Measurements from ENCODE around the gene CHRNA10.
"Not testable (repeated sequence)": the region's sequence is repeated elsewhere in the genome, so short reads cannot be mapped to it uniquely, and the experiment has no call there.

The CHRNA10 gene

DNA sequence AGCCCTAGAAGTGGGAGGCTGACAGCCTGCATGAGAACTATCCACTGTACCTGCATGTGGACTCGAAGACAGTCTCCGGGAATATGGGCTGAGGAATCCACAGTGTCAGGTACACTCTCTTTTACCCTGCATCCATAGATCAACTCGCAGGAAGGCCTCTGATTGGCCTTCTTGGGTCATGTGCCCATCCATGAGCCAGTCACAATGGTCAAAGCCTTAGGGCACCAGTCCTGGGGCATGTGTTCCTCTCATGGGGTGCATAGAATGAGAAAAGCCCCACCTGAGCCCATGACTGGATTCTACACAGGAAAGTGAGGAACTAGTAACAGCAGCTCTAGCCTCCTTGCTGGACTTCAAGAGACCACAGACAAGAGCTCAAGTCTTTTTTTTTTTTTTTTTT, 15.6 kb downstream of the CHRNA10 start:
- no peak for DNase-seq (ENCODE audit: insufficient read length, low spot score)
- no peak for TF ChIP-seq POLR2A (IDR thresholded peaks at IDR 0.05; ENCODE audit: low read depth, low read length)
- FAIRE-seq, result no peak

GRCh38 chr11:3652514-3652913, 18.7 kb downstream of the CHRNA10 start:
- FAIRE-seq; DNase-seq (ENCODE audit: insufficient read length, low spot score): not testable (repeated sequence)

DNA sequence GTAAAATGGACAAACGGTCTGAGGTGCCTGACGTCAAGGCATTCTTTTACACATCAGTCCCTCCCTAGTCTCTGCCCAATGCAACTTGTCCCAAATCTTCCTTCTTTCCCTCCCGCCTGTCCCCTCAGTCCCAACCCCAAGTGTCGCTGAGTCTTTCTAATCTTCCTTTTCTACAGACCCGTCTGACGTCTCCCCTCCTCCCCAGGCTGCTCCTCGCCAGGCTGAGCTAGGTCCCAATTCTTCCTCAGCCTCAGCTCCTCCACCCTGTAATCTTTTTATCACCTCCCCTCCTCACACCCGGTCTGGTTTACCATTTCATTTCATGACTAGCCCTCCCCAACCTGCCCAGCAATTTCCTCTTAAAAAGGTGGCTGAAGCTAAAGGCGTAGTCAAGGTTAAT, 21.8 kb downstream of the CHRNA10 start:
- not testable (repeated sequence) for DNase-seq (ENCODE audit: insufficient read length, low spot score); FAIRE-seq

DNA sequence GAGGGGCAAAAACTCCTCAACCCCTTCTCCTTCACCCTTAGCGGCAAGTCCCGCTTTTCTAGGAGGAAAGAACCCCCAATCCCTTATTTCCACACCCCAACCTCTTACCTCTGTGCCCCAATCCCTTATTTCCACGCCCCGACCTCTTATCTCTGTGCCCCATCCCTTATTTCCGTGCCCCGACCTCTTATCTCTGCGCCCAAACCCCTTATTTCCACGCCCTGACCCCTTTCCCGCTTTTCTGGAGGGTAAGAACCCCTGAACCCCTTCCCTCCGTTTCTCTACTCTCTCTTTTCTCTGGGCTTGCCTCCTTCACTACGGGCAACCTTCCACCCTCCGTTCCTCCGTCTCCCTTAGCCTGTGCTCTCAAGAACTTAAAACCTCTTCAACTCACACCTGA, 22.3 kb downstream of the CHRNA10 start:
- DNase-seq (ENCODE audit: insufficient read length, low spot score); FAIRE-seq: not testable (repeated sequence)

DNA sequence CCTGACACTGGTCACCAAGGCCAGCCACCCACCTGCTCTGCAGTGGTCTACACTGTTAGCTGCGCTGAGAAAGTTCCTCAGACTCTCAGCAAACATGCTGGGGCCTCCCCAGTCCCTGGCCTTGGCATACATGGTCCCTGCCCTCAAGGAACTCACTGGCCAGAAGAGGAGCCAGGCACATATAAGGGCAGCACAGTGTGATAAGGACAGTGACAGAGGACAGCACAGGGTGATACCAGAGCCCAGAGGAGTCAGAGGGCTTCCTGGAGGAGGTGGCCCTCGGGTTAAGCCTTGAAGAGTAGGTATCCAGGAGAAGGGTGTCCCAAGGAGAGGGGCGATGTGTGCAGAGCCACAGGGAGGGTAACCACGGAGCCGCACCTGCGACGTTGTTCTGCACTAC, 25.6 kb downstream of the CHRNA10 start:
- TF ChIP-seq POLR2A (IDR thresholded peaks at IDR 0.05; ENCODE audit: low read depth, low read length), result no peak
- DNase-seq (ENCODE audit: insufficient read length, low spot score) (no peak), FAIRE-seq (no peak)

GRCh38 chr11:3644817-3645235, 26.4 kb downstream of the CHRNA10 start, which contains the start of gene ART1:
TSS of gene ART1 (plus strand) at chr11:3645128. CDS start at chr11:3659214, 14,086 bp downstream.
- TF ChIP-seq POLR2A (IDR thresholded peaks at IDR 0.05; ENCODE audit: low read depth, low read length), result no peak
- no peak for DNase-seq (ENCODE audit: insufficient read length, low spot score)
- no peak for FAIRE-seq

DNA sequence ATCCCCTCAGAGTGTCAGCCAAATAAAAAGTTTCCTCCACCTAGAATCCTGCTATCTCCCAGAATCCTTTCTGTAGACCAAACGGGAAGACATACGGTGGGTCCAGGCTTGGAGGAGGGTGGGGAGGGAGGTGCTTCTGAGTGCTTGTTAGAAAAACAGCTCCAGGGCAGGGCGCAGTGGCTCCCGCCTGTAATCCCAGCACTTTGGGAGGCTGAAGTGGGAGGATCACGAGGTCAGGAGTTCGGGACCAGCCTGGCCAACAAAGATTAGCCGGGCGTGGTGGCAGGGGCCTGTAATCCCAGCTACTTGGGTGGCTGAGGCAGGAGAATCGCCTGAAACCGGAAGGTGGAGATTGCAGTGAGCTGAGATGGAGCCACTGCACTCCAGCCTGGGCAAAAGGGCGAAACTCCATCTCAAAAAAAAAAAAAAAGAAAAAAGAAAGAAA, 28.1 kb downstream of the CHRNA10 start:
- not testable (repeated sequence) for DNase-seq (ENCODE audit: insufficient read length, low spot score); FAIRE-seq

- DNase-seq (ENCODE audit: insufficient read length, low spot score), result peak; percentile 62
- no peak for FAIRE-seq
- no peak for TF ChIP-seq POLR2A (IDR thresholded peaks at IDR 0.05; ENCODE audit: low read depth, low read length)
Measured at GRCh38 chr11:3642071-3642951, 28.9 kb downstream of the CHRNA10 start.

DNA sequence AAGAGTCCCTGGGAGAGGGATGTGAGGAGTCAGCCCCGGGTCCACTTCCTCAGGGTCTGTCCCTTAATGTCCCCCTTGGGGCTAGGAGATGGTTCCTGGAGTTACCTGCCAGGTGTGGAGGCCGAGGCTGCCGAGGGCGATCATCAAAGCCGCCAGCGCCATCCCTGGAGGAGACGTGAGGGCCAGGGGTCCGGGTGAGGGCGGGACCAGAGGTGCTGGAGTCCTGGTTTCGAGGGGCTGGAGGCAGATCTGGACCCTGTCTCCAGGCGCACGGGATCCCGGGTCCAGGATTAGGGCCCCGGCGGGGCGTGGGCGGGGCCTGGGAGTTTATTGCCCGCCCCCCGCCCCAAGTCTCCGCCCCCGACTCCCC, 29.5 kb downstream of the CHRNA10 start, which contains the start of gene ART5:
Gene ART5, minus strand, starts transcription at position 292 of the 370 bp plus-strand sequence. Its CDS starts 130 bp downstream, at position 162.
- DNase-seq (ENCODE audit: insufficient read length, low spot score), result no peak
- no peak for FAIRE-seq
- no peak for TF ChIP-seq POLR2A (IDR thresholded peaks at IDR 0.05; ENCODE audit: low read depth, low read length)

- no peak for TF ChIP-seq POLR2A (IDR thresholded peaks at IDR 0.05; ENCODE audit: low read depth, low read length)
- FAIRE-seq (no peak), DNase-seq (ENCODE audit: insufficient read length, low spot score) (no peak)
Measured at GRCh38 chr11:3641191-3641590, 30.0 kb downstream of the CHRNA10 start.

- FAIRE-seq (no peak), DNase-seq (ENCODE audit: insufficient read length, low spot score) (no peak)
- TF ChIP-seq POLR2A (IDR thresholded peaks at IDR 0.05; ENCODE audit: low read depth, low read length), result no peak
Measured at GRCh38 chr11:3639841-3640240, 31.3 kb downstream of the CHRNA10 start.

DNA sequence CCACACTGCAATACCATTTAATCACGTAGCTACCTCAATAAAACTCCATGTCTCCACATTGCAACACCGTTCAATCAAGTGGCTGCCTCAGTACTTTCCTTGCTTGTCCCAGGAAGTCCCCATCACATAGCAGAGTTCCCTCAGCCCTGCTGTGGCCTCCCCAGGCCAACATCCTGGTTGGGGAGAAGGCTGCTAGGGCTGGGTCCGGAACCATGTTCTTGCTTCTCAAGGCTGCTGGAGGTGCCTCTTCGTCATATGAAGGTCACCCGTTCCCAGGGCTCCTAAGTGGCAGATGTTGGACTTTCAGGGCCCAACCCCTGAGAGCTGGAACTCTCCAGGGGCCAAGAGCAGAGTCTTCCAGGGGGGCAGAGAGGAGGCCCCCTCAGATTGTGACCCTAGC, 32.7 kb downstream of the CHRNA10 start:
- DNase-seq (ENCODE audit: insufficient read length, low spot score) (no peak), FAIRE-seq (no peak)
- no peak for TF ChIP-seq POLR2A (IDR thresholded peaks at IDR 0.05; ENCODE audit: low read depth, low read length)

DNA sequence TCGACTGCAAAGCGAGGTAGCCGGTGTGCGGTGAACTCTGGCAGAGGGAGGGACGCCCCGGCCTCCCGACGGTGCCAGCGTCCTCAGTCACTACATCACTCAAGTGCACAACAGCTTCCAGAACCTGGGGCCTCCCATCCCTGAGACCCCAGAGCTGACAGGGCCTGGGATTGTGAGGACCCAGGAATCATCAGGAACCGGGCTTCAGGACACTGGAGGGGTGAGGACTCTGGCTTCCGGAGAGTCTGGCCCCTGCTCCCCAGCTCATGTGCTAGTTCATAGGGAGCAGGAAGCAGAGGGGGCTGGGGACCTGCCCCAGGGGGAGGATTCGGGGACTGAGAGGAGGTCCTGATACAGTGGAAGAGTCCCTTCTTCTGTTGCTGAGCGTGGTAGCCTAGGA, 34.0 kb downstream of the CHRNA10 start:
- no peak for TF ChIP-seq POLR2A (IDR thresholded peaks at IDR 0.05; ENCODE audit: low read depth, low read length)
- DNase-seq (ENCODE audit: insufficient read length, low spot score) (no peak), FAIRE-seq (no peak)

- DNase-seq (ENCODE audit: insufficient read length, low spot score) (no peak), FAIRE-seq (no peak)
- TF ChIP-seq POLR2A (IDR thresholded peaks at IDR 0.05; ENCODE audit: low read depth, low read length), result no peak
Measured at GRCh38 chr11:3635641-3636375, 35.4 kb downstream of the CHRNA10 start.

Data from H54 (cell line).